GM12892 (cell line): ENCODE measurements around the gene TMEM8B.

Source experiments
- DNase-seq: peaks from one replicate; pipeline ENCODE4 v3.0.0; 2011; ENCODE audit not compliant: insufficient read length
- FAIRE-seq: peaks from 2 replicates; lab custom pipeline; 2011; peaks lifted over from hg19 to GRCh38; lab: Jason Lieb, UNC
- POLR2A ChIP-seq: IDR thresholded peaks from 2 replicates; pipeline ENCODE4 v1.6.1; 2011; ENCODE audit warnings: low read depth, low read length, control low read depth
- POLR2AphosphoS5 ChIP-seq: IDR thresholded peaks from 2 replicates; pipeline ENCODE4 v1.6.1; 2011; ENCODE audit warnings: low read depth, low read length, control low read depth
- TAF1 ChIP-seq: IDR thresholded peaks from 2 replicates; pipeline ENCODE4 v1.6.1; 2011; ENCODE audit warnings: low read depth, mild to moderate bottlenecking, control low read depth, low read length, borderline replicate concordance

Gene TMEM8B

GRCh38 chr9:35814106-35814840, 14.8 kb upstream of the TMEM8B start:
- FAIRE-seq, result no peak
- no peak for TF ChIP-seq POLR2A
- no peak for TF ChIP-seq TAF1
- TF ChIP-seq POLR2AphosphoS5, result no peak

GRCh38 chr9:35814841-35815543, 14.0 kb upstream of the TMEM8B start, which contains the start of gene HINT2:
Gene HINT2, minus strand, starts transcription at chr9:35815042. Its CDS starts 63 bp downstream, at chr9:35814979.
- DNase-seq (peak; percentile 97), FAIRE-seq (peak; percentile 97)
- TF ChIP-seq TAF1 (peak; percentile 83), POLR2AphosphoS5 (peak; percentile 77), POLR2A (peak; percentile 90)

More at GRCh38 chr9:35814106-35814840, 14.8 kb upstream of the TMEM8B start:
- DNase-seq, result peak; percentile 42

- FAIRE-seq (no peak), DNase-seq (no peak)
- TF ChIP-seq POLR2AphosphoS5 (no peak), TAF1 (no peak), POLR2A (no peak)
These were observed 12.3 kb upstream of the TMEM8B start for GRCh38 chr9:35816708-35817107.

- DNase-seq (no peak), FAIRE-seq (no peak)
- TF ChIP-seq POLR2A (no peak), POLR2AphosphoS5 (no peak), TAF1 (no peak)
These were observed 10.7 kb upstream of the TMEM8B start for GRCh38 chr9:35818341-35818740.

- TF ChIP-seq POLR2A, result no peak
- TF ChIP-seq POLR2AphosphoS5, result no peak
- TF ChIP-seq TAF1, result no peak
- no peak for DNase-seq
- no peak for FAIRE-seq
These were observed 9.0 kb upstream of the TMEM8B start for GRCh38 chr9:35820076-35820475.

GRCh38 chr9:35822926-35823325, 6.1 kb upstream of the TMEM8B start:
- DNase-seq (no peak), FAIRE-seq (no peak)
- TF ChIP-seq POLR2A (no peak), TAF1 (no peak), POLR2AphosphoS5 (no peak)

GRCh38 chr9:35826071-35826701, 2.8 kb upstream of the TMEM8B start:
- TF ChIP-seq POLR2AphosphoS5, result no peak
- no peak for TF ChIP-seq TAF1
- TF ChIP-seq POLR2A, result no peak
- DNase-seq (no peak), FAIRE-seq (peak; percentile 85)

GRCh38 chr9:35827486-35827885, 1.5 kb upstream of the TMEM8B start:
- FAIRE-seq (no peak), DNase-seq (no peak)
- TF ChIP-seq TAF1, result no peak

- DNase-seq, result no peak
- TF ChIP-seq POLR2A (no peak), TAF1 (no peak), POLR2AphosphoS5 (no peak)
- no peak for FAIRE-seq
These were observed 328 bp upstream of the TMEM8B start, which contains the start of gene FAM221B for GRCh38 chr9:35828716-35829083. Gene FAM221B, minus strand, starts transcription at chr9:35828732. Its CDS starts 2,571 bp downstream, at chr9:35826161.

GRCh38 chr9:35829764-35830096, 702 bp downstream of the TMEM8B start:
- no peak for FAIRE-seq
- no peak for DNase-seq
- TF ChIP-seq POLR2A (no peak), TAF1 (no peak)

GRCh38 chr9:35831040-35831439, 2.0 kb downstream of the TMEM8B start:
- DNase-seq (no peak), FAIRE-seq (no peak)
- no peak for TF ChIP-seq POLR2A
- TF ChIP-seq POLR2AphosphoS5, result no peak
